GM23338 (cell line): Measurements from ENCODE around the gene TBX19. TPM values are rescaled to one million over a fixed set of nuclear protein-coding genes. Genes with fewer than 3 reads are reported as not detected.

Source experiments
- ATAC-seq: fragments of 200-7000 bp; cut with Tn5 transposase; 3 replicates; pipeline ENCODE4 v1.9.1; 2020
- DNase-seq: peaks from one replicate; pipeline ENCODE4 v3.0.0-alpha.2; 2015; ENCODE audit warnings: low spot score
- H2AFZ ChIP-seq: fragments of 200-600 bp; sonication (generic); 2 replicates; pipeline ENCODE4 v1.8.0; 2016; ENCODE audit warnings: antibody characterized with exemption, mild to moderate bottlenecking, moderate library complexity
- H3F3A ChIP-seq: fragments of 200-600 bp; sonication (generic); replicated peaks from 2 replicates; pipeline ENCODE4 v1.8.0; 2017; ENCODE audit warnings: antibody characterized with exemption, mixed run types, low read depth
- H3K27ac ChIP-seq: fragments of 200-600 bp; sonication (generic); 2 replicates; pipeline ENCODE4 v1.6.1; 2016; ENCODE audit warnings: low read depth
- H3K27me3 ChIP-seq: fragments of 200-600 bp; sonication (generic); 2 replicates; pipeline ENCODE4 v1.8.0; 2016; ENCODE audit warnings: mild to moderate bottlenecking, mixed run types, moderate library complexity; ENCODE audit not compliant: insufficient read depth
- H3K36me3 ChIP-seq: fragments of 200-600 bp; sonication (generic); 2 replicates; pipeline ENCODE4 v1.8.0; 2016; ENCODE audit warnings: mild to moderate bottlenecking; ENCODE audit not compliant: insufficient read depth
- H3K4me1 ChIP-seq: fragments of 200-600 bp; sonication (generic); 2 replicates; pipeline ENCODE4 v1.8.0; 2016; ENCODE audit warnings: mild to moderate bottlenecking, moderate library complexity; ENCODE audit not compliant: insufficient read depth
- H3K4me2 ChIP-seq: fragments of 200-600 bp; sonication (generic); 2 replicates; pipeline ENCODE4 v1.7.1; 2017; ENCODE audit warnings: mixed run types
- H3K4me3 ChIP-seq: fragments of 200-600 bp; sonication (generic); 2 replicates; pipeline ENCODE4 v1.6.1; 2016; ENCODE audit warnings: mixed run types
- H3K79me2 ChIP-seq: fragments of 200-600 bp; sonication (generic); replicated peaks from 2 replicates; pipeline ENCODE4 v1.8.0; 2017; ENCODE audit warnings: mild to moderate bottlenecking; ENCODE audit not compliant: insufficient read depth
- H3K9me2 ChIP-seq: fragments of 200-600 bp; sonication (generic); 2 replicates; pipeline ENCODE4 v1.8.0; 2017; ENCODE audit not compliant: insufficient read depth
- H4K20me1 ChIP-seq: fragments of 200-600 bp; sonication (generic); replicated peaks from 2 replicates; pipeline ENCODE4 v1.8.0; 2017; ENCODE audit warnings: mild to moderate bottlenecking; ENCODE audit not compliant: insufficient read depth
- H3K27ac Mint-ChIP-seq: 2 replicates; pipeline ENCODE4 v1.8.0; 2020; ENCODE audit warnings: inconsistent platforms, mild to moderate bottlenecking, moderate library complexity, mixed read lengths
- H3K27me3 Mint-ChIP-seq: 3 replicates; pipeline ENCODE4 v1.8.0; 2022; ENCODE audit warnings: low read depth, mild to moderate bottlenecking, moderate library complexity, mixed read lengths, inconsistent platforms; ENCODE audit not compliant: insufficient read depth, poor library complexity
- H3K36me3 Mint-ChIP-seq: 3 replicates; pipeline ENCODE4 v1.8.0; 2021; ENCODE audit warnings: low read depth, mild to moderate bottlenecking, inconsistent platforms, moderate library complexity, mixed read lengths
- H3K4me1 Mint-ChIP-seq: 3 replicates; pipeline ENCODE4 v1.8.0; 2020; ENCODE audit warnings: mild to moderate bottlenecking, inconsistent platforms, mixed read lengths
- H3K4me3 Mint-ChIP-seq: 3 replicates; pipeline ENCODE4 v1.8.0; 2021; ENCODE audit warnings: moderate library complexity, mild to moderate bottlenecking, inconsistent platforms, mixed read lengths
- H3K9me3 Mint-ChIP-seq: 3 replicates; pipeline ENCODE4 v1.8.0; 2020; ENCODE audit warnings: moderate library complexity, mild to moderate bottlenecking, inconsistent platforms, mixed read lengths
- CREB1 ChIP-seq: fragments of 250-450 bp; sonication (Bioruptor Pico); IDR thresholded peaks from 2 replicates; pipeline ENCODE4 v1.5.0; 2020; ENCODE audit warnings: low read depth, mild to moderate bottlenecking, moderate library complexity
- CTCF ChIP-seq, 2 experiments: fragments of 200-600 bp in 1 of 2; sonication (generic) in 1 of 2; conservative IDR thresholded peaks; 2 replicates each; pipeline versions ENCODE4 v1.5.1 to v1.6.1; 2016 to 2017; ENCODE audit warnings: antibody characterized with exemption in 2 of 2, low read depth in 2 of 2, mild to moderate bottlenecking in 2 of 2, moderate library complexity in 1 of 2
- ETS1 ChIP-seq: IDR thresholded peaks from 2 replicates; pipeline ENCODE4 v1.6.1; 2016; ENCODE audit warnings: antibody characterized with exemption
- EZH2 ChIP-seq: fragments of 200-600 bp; sonication (generic); IDR thresholded peaks from one replicate; pipeline ENCODE4 v1.8.0; 2017; ENCODE audit warnings: antibody characterized with exemption, mild to moderate bottlenecking, low read depth; ENCODE audit not compliant: unreplicated experiment
- JUNB ChIP-seq: IDR thresholded peaks from one replicate; pipeline ENCODE4 v1.6.1; 2016; ENCODE audit warnings: antibody characterized with exemption; ENCODE audit not compliant: unreplicated experiment
- NANOG ChIP-seq: IDR thresholded peaks from 2 replicates; pipeline ENCODE4 v1.6.1; 2016; ENCODE audit warnings: antibody characterized with exemption, borderline replicate concordance
- POLR2AphosphoS5 ChIP-seq: IDR thresholded peaks from 2 replicates; pipeline ENCODE4 v1.6.1; 2016; ENCODE audit warnings: antibody characterized with exemption, low read depth
- REST ChIP-seq: IDR thresholded peaks from one replicate; pipeline ENCODE4 v1.6.1; 2018; ENCODE audit warnings: antibody characterized with exemption; ENCODE audit not compliant: unreplicated experiment
- STAT1 ChIP-seq: IDR thresholded peaks from one replicate; pipeline ENCODE4 v1.6.1; 2016; ENCODE audit warnings: antibody characterized with exemption; ENCODE audit not compliant: unreplicated experiment
- ZNF114 ChIP-seq: fragments of 250-450 bp; sonication (Bioruptor Pico); IDR thresholded peaks from 2 replicates; pipeline ENCODE4 v1.5.0; 2020; ENCODE audit warnings: mild to moderate bottlenecking, moderate library complexity
- ZNF331 ChIP-seq: fragments of 250-450 bp; sonication (Bioruptor Pico); IDR thresholded peaks from 2 replicates; pipeline ENCODE4 v1.5.0; 2020; ENCODE audit warnings: low read depth, mild to moderate bottlenecking, moderate library complexity
- ZNF462 ChIP-seq: fragments of 250-450 bp; sonication (Bioruptor Pico); IDR thresholded peaks from 2 replicates; pipeline ENCODE4 v1.5.0; 2020; ENCODE audit warnings: mild to moderate bottlenecking, moderate library complexity
- polyA plus RNA-seq: library from polyadenylated mRNA; unstranded; fragments of >200 nt; fragmentation: Nextera tagmentation; extraction: Ambion mirVana; gene quantifications from 2 replicates; pipeline ENCODE4 v1.2.1, GENCODE V29; 2016
- total RNA-seq: library from RNA; depleted of rRNA; stranded (reverse); fragments of >200 nt; shearing (Covaris generic); gene quantifications from 2 replicates; pipeline ENCODE4 v1.2.3, GENCODE V29; 2014

Gene TBX19
- total and polyA plus RNA-seq, 2 experiments from 2014 or later = 0.76 to 1.1 TPM

DNA sequence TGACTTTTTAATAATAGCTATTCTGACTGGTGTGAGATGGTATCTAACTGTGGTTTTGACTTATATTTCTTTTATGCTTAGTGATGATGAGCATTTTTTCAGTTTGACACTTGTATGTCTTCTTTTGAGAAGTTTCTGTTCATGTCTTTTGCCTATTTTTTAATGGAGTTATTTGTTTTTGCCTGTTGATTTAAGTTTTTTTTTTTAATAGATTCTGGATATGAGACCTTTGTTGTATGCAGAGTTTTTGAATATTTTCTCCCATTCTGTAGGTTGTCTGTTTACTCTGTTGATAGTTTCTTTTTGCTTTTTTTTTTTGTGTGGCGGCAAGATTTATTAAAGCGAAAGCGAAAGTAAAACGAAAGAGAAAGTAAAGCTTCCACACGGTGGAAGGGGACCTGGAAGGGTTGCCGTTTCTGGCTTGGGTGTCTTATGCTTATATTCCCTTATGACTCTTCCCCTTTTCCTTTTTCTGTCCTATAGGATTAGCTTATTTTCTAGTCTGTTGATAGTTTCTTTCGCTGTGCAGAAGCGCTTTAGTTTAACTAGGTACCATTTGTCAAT is 67.6 kb downstream of the TBX19 start:
- Histone ChIP-seq H3K4me1 (no peaks in the 10 kb centered on the region), H3F3A (no peaks in the 10 kb centered on the region), H3K36me3 (no peaks in the 10 kb centered on the region), H2AFZ (peak overlapping the region; percentile 69; the same call in 1 of the 2 replicates), H3K27ac (no peak overlapping the region), H4K20me1 (no peaks in the 10 kb centered on the region), H3K27me3 (no peaks in the 10 kb centered on the region), H3K79me2 (no peaks in the 10 kb centered on the region), H3K9me2 (no peaks in the 10 kb centered on the region), H3K4me3 (no peak overlapping the region), H3K4me2 (no peak overlapping the region)
- no peak for ATAC-seq
- Mint-ChIP-seq H3K36me3 (no peaks in the 10 kb centered on the region), H3K9me3 (no peaks in the 10 kb centered on the region; the same call in 1 of the 3 replicates), H3K4me3 (no peak overlapping the region), H3K27ac (no peak overlapping the region), H3K4me1 (no peaks in the 10 kb centered on the region), H3K27me3 (peaks cover 1% of the 10 kb centered on the region)
- peak; percentile 11 for DNase-seq
- TF ChIP-seq STAT1 (no peak), ETS1 (no peak), ZNF462 (no peak), REST (no peak), NANOG (no peak), ZNF114 (CRISPR knock-in tag) (no peak), JUNB (no peak), CTCF (conservative IDR thresholded peaks at IDR 0.05; ENCODE audit: low read depth in 2 of 2) (no peak), EZH2 (no peak), ZNF331 (CRISPR knock-in tag) (no peak), CREB1 (CRISPR knock-in tag) (no peak), POLR2AphosphoS5 (no peak)
